GM19238 (cell line): ENCODE data around the gene CLCF1.
"Not testable (repeated sequence)": the region's sequence is repeated elsewhere in the genome, so short reads cannot be mapped to it uniquely, and the experiment has no call there.

ENCODE experiments used
- DNase-seq: peaks from one replicate; pipeline ENCODE4 v3.0.0; 2011; ENCODE audit warnings: low spot score; ENCODE audit not compliant: insufficient read length

CLCF1 gene

GRCh38 chr11:67332081-67332691 is 41.2 kb downstream of the CLCF1 start:
- DNase-seq, result no peak

- DNase-seq, result no peak
These were observed 49.9 kb downstream of the CLCF1 start for GRCh38 chr11:67323526-67323925.

GRCh38 chr11:67322049-67322448 is 51.3 kb downstream of the CLCF1 start:
- no peak for DNase-seq

GRCh38 chr11:67321313-67321871 is 52.0 kb downstream of the CLCF1 start:
- no peak for DNase-seq

- no peak for DNase-seq
These were observed 52.7 kb downstream of the CLCF1 start for GRCh38 chr11:67320691-67321090.

GRCh38 chr11:67320011-67320410 is 53.4 kb downstream of the CLCF1 start:
- DNase-seq, result no peak

- DNase-seq, result not testable (repeated sequence)
These were observed 54.5 kb downstream of the CLCF1 start for GRCh38 chr11:67318876-67319275.

- DNase-seq, result no peak
These were observed 55.4 kb downstream of the CLCF1 start for GRCh38 chr11:67317888-67318555.

- DNase-seq, result peak; percentile 99
These were observed 56.1 kb downstream of the CLCF1 start for GRCh38 chr11:67317205-67317887.

- no peak for DNase-seq
These were observed 56.6 kb downstream of the CLCF1 start for GRCh38 chr11:67316882-67317204.

- DNase-seq, result no peak
These were observed 58.0 kb downstream of the CLCF1 start for GRCh38 chr11:67315325-67315909.

- DNase-seq, result no peak
These were observed 59.2 kb downstream of the CLCF1 start for GRCh38 chr11:67314218-67314617.
